H1 (cell line): ENCODE data around the gene SLC25A45. TPM values are rescaled to one million over a fixed set of nuclear protein-coding genes. Genes with fewer than 3 reads are reported as not detected.

Experiments used
- CHD1 ChIP-seq: IDR thresholded peaks from 2 replicates; pipeline ENCODE4 v1.6.1; 2012; ENCODE audit warnings: low read depth, low read length, improper control_type of control experiment
- CTCF ChIP-seq, 3 experiments: IDR thresholded peaks; 1 replicate in 2 of 3; 2 replicates in 1 of 3; pipeline versions ENCODE4 v1.5.1 to v1.6.1; 2011; ENCODE audit warnings: low read length in 3 of 3, mild to moderate bottlenecking in 3 of 3, inconsistent platforms in 2 of 3, low read depth in 1 of 3, moderate library complexity in 1 of 3; ENCODE audit not compliant: insufficient read depth in 1 of 3; ENCODE audit errors: control extremely low read depth in 1 of 3
- HDAC6 ChIP-seq: IDR thresholded peaks from one replicate; pipeline ENCODE4 v1.7.1; 2012; ENCODE audit warnings: low read depth, mild to moderate bottlenecking, inconsistent platforms, low read length, moderate library complexity
- KDM5A ChIP-seq: fragments of 200-600 bp; IDR thresholded peaks from 2 replicates; pipeline ENCODE4 v1.7.1; 2012; ENCODE audit warnings: mild to moderate bottlenecking, low read length, inconsistent platforms, mixed read lengths
- RAD21 ChIP-seq, 2 experiments: IDR thresholded peaks in 1 of 2; conservative IDR thresholded peaks in 1 of 2; 2 replicates each; pipeline ENCODE4 v1.6.1; 2011; ENCODE audit warnings: low read depth in 2 of 2, low read length in 2 of 2, improper control_type of control experiment in 1 of 2, inconsistent platforms in 1 of 2, mild to moderate bottlenecking in 1 of 2, moderate library complexity in 1 of 2
- SIRT6 ChIP-seq: IDR thresholded peaks from one replicate; pipeline ENCODE4 v1.7.1; 2012; ENCODE audit warnings: low read length, inconsistent platforms
- TEAD4 ChIP-seq: IDR thresholded peaks from 2 replicates; pipeline ENCODE4 v1.6.1; 2012; ENCODE audit warnings: low read depth, low read length, inconsistent platforms, mixed read lengths
- polyA plus RNA-seq, 7 experiments: library from polyadenylated mRNA; depleted of rRNA in 3 of 7; stranded (reverse) in 5 of 7; unstranded in 2 of 7; fragments of >200 nt in 5 of 7; fragments of 200-250 nt in 2 of 7; gene quantifications; 1 replicate in 5 of 7; 2 replicates in 1 of 7; 4 replicates in 1 of 7; pipeline versions ENCODE4 v1.2.1 to v1.2.3, GENCODE V29; 2011 to 2013; ENCODE audit warnings: missing spikeins in 2 of 7, mixed read lengths in 2 of 7
- total RNA-seq: library from RNA; stranded (reverse); fragmentation: NEBNext Ultra II Directional; extraction: Animal tissue kit (Norgen Biotek cat#: 25700); gene quantifications from 2 replicates; pipeline ENCODE4 v1.2.1, GENCODE V29; 2021

Gene SLC25A45
- total and polyA plus RNA-seq, 2 of the 8 experiments (the other 6 are each of a cell fraction or from before 2014, with no cell fraction given): 0.54 to 0.59 TPM

- TF ChIP-seq CTCF (IDR thresholded peaks at IDR 0.05; ENCODE audit: control extremely low read depth in 1 of 3, insufficient read depth in 1 of 3, low read depth in 1 of 3, low read length in 3 of 3): peak; percentile 19 to 34 (median 29)
- no peak for TF ChIP-seq HDAC6
- no peak for TF ChIP-seq TEAD4
- no peak for TF ChIP-seq KDM5A
- TF ChIP-seq SIRT6: no peak
- peak; percentile 57 to 61 for TF ChIP-seq RAD21 (IDR thresholded peaks at IDR 0.05 in 1 of 2, conservative IDR thresholded peaks at IDR 0.05 in 1 of 2; ENCODE audit: low read depth in 2 of 2, low read length in 2 of 2)
- TF ChIP-seq CHD1: no peak
- TF ChIP-seq, all 59 proteins: peak for 3
Measured at GRCh38 chr11:65378208-65378927, 4.1 kb downstream of the SLC25A45 start (continued).
